GM12875 (cell line): Measurements from ENCODE around the gene ADISSP.

Experiments used
- H3K4me3 ChIP-seq: one replicate; pipeline ENCODE4 v1.5.1; 2011; ENCODE audit warnings: low read depth, low read length, control low read depth
- CTCF ChIP-seq: IDR thresholded peaks from 2 replicates; pipeline ENCODE4 v1.5.1; 2011; ENCODE audit warnings: low read depth, mild to moderate bottlenecking, control low read depth, inconsistent platforms, low read length, moderate library complexity, borderline replicate concordance; ENCODE audit not compliant: insufficient read depth

The ADISSP gene

GRCh38 chr20:3802524-3803239 is 35.1 kb upstream of the ADISSP start:
- no peak for TF ChIP-seq CTCF
- H3K4me3 ChIP-seq, result no peak overlapping the region

DNA sequence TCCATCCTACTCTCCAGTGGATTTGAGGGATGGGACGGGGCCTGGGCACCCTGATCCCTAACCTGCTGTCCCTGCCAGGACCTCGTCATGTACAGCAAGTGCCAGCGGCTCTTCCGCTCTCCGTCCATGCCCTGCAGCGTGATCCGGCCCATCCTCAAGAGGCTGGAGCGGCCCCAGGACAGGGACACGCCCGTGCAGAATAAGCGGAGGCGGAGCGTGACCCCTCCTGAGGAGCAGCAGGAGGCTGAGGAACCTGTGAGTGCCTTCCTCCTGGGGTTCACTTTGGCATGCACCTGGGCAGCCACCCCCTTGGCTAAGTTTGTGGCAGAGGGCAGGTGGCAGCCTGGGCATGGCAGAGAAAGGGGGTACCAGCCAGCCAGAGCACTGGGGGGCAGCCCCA is 34.3 kb upstream of the ADISSP start:
- no peak for TF ChIP-seq CTCF
- no peak overlapping the region for H3K4me3 ChIP-seq

- TF ChIP-seq CTCF, result no peak
- H3K4me3 ChIP-seq, result no peak overlapping the region
These were observed 33.7 kb upstream of the ADISSP start for GRCh38 chr20:3801299-3801698.

DNA sequence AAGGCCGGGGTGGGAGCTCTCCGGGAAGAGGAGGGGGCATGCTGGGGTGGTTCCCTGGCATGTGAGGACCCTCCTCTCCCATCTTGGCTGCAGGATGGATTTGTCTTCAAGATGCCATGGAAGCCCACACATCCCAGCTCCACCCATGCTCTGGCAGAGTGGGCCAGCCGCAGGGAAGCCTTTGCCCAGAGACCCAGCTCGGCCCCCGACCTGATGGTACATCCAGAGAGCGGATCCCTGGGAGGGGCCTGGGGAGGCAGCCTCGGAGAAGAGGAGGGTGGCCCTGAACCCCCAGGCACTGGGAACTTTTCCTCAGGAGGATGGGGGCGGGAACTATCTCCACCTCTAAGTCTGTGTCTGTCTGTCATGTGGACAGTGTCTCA is 33.3 kb upstream of the ADISSP start:
- TF ChIP-seq CTCF, result no peak
- H3K4me3 ChIP-seq, result no peak overlapping the region

- no peak for TF ChIP-seq CTCF
- H3K4me3 ChIP-seq, result no peak overlapping the region
These were observed 32.8 kb upstream of the ADISSP start for GRCh38 chr20:3800256-3800877.

DNA sequence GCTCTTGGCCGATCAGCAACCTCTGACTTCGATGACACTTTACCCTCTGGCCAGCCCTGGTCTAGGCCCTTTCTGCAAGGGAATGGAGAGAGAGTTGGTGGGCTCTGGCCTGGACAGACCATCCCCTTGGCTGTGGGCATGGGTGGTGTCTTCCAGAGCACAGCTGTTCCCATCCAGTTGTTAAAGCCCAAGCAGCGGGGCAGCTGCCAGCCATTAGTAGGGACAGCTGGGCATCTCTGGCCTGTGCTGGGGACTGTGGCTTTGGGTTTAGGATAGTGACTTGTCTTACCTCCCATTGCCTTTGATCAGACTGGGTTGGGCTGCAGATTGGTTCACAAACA is 31.3 kb upstream of the ADISSP start:
- TF ChIP-seq CTCF, result no peak
- no peak overlapping the region for H3K4me3 ChIP-seq

GRCh38 chr20:3798373-3798768 is 30.8 kb upstream of the ADISSP start:
- TF ChIP-seq CTCF, result no peak
- no peak overlapping the region for H3K4me3 ChIP-seq
